ENCODE data around the gene ALG12. TPM values are rescaled to one million over a fixed set of nuclear protein-coding genes. Genes with fewer than 3 reads are reported as not detected.
"Not testable (repeated sequence)": the region's sequence is repeated elsewhere in the genome, so short reads cannot be mapped to it uniquely, and the experiment has no call there.

Gene ALG12
- total RNA-seq, 2 experiments from 2014 or later = 19.2 to 21.2 TPM

DNA sequence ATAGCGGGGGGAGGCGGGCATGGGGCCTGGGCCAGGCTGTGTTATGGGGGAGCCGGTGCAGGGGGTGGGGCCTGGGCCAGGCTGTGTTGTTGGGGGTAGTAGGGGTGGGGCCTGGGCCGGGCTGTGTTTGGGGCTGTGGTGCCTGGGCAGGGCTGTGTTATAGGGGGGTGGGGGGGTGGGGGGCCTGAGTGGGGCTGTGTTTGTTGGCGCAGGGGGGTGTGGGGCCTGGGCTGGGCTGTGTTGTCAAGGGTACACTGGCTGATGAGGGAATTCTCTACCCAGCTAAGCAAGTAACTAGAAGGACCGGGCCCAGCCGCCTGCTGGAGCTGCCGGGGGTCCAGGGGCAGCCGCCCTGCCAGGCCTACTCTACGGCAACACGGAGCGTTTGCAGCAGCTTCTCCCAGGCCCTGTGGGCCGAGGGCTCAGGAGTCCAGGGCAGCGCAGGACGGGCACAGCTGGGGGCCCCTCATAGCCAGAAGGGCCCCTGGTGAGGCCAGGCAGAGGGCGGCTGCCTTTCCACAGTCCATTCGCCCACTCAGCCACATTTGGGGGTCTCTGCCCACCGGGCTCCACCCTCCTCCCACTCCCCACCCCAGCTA lies 32.3 kb upstream of the ALG12 start:
- ChIA-PET CTCF (no interaction called here), POLR2A (interaction anchor here (0.6 kb wide), 1 partner anchor 9 kb away, joined by 4 read pairs; no protein-coding TSS in a partner anchor)

DNA sequence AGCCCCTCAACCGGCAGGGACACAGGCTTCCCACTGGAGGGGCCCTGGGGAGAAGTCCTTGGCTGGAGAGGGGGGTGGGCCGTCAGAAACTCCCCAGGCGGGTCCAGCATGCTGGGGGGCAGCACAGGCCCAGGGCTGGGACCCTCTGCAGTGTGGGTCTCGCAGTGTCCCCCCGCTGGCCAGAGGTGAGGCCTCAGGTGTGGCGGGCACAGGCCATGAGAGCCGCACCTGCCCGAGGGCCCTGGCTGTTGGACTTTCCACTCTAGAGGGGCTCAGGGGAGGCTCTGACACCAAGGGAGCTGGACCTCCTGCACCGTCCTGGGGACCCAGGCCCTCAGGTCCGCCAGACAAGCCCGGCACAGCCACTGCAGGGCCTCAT lies 31.7 kb upstream of the ALG12 start:
- ChIA-PET POLR2A (no interaction called here), CTCF (no interaction called here)

DNA sequence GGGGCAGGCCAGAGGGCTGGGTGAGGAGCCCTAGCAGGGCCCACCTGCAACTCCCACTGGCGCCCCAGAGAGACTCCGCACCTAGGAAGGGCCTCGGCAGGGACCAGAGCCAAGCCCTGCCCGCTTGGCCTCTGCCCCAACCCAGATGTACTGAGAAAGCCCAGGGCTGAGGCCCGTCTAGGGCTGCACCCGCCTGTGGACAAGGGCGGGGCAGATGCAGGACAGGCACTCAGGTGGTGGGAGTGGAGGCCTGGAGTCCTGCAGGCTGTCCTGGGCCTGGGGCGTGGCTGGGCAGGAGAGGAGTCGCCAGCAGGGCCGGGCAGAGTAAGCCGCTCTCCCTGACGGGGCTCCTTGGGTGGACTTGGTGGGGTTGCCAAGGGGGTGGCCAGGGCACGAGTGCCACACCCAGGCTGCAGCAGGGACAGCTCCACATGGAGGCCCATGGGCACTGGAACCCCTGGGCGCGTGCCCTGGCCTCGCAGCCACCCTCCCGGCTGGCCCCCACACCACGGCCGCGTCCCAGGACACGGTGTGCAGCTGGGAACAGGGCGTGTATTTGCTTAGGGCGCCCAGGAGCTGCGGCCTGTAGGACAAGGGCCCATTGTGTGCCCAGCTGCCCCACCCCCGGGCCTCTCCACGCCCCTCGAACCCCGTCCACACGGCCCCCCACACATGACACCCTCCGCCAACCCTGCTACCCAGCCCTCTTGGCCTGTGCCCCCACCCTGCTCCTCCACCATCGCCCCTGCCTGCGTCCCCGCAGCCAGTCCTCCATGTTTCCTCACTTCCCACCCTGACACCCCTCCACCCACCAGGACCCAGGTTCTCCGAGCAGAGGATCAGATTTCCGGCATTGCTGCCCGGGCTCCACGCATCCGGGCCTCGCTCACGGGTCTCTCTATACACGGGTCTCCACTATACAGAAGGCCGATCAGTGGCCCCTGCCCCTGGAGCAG lies 31.0 kb upstream of the ALG12 start:
- ChIA-PET CTCF (no interaction called here), POLR2A (no interaction called here)

DNA sequence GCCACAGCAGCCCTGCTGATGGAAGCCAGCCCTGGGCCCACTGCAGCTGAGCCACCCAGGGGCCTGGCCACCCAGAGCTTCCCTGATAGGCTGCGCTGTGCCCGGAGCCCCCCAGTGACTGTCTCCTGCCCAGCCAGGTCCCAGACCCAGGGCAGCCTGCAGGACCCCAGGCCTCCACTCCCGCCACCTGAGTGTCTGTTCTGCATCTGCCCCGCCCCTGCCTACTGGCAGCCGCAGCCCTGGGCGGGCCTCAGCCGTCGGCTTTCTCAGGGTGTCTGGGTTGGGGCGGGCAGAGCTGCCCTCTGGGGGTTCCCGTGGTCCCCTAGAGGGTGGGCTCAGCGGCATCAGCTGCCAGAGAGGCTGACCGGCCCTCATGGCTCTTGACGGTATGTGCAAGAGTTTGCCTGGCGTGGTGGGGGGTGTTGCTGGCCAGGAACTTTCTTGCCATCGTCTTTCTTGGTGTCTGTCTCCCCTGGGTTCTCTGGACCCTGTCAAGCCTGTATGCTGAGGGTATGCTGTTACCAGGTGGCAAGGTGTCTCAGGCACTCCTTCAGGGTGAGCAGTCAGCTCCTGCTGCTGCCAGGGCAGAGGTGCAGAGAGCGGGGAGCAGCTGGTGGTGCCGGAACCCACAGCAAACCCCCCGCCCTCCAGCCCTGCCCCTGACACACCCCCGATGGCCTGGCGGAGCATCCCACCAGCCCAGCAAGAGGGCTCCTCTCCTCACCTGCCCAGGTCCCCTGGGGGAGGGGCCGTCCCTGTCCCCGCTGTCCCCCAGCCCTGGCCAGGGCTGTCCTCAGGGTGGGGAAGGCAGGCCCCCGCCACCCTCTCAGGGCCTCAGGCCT lies 30.1 kb upstream of the ALG12 start:
- ChIA-PET CTCF (interaction anchor here (2.1 kb wide), 1 partner anchor 11 kb away, joined by 7 read pairs; no protein-coding TSS in a partner anchor), POLR2A (no interaction called here)

DNA sequence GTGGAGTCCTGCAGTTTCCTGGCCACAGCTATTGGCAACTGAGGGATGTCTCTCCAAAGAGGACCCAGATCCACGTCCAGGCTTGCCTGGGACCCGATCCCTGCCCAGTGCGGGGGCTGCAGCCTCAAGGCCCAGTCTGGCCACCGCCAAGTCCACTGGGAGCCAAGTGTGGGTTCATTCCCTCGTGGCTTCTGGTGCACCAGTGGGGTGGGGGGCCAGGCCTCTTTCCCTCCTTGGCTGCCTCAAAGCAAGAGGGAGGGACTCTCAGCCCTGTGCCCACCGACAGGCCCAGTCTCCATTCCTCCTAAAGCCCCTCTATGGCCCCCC lies 29.0 kb upstream of the ALG12 start:
- ChIA-PET CTCF (interaction anchor here (2.1 kb wide), 1 partner anchor 12 kb away, joined by 7 read pairs; no protein-coding TSS in a partner anchor), POLR2A (interaction anchor here (1.4 kb wide), 1 partner anchor 15 kb away, joined by 4 read pairs; no protein-coding TSS in a partner anchor)

DNA sequence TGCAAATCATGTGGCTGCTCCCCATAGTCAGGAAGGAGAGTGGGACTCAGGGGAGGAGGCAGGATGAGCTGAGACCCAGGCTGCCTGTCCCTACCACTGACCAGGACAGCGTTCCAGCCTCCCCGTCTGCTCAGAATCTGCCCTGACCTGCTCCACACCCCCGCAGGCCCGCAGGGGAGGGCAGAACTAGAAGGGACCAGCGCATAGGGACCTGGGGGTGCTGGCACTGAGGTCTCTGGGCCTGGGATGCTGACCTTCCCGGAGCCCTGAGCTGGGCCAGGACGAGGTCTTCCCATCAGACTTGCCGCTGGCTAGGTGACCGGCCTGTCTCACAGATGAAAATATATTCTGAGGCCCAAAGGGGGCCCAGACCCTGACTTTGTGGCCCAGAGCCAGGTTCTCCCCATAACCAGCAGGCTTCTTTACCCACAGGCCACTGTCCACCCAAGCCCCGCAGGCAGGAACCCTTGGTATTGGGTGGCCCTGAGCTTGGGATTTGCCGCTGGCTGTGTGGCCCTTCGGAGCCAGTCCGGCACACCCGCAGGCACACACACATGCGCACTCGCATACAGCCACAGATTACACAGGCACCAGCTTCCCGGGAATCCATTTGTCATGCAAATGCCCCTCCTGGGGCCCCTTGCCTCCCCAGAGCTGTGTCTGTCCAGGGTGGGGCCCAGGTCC lies 28.5 kb upstream of the ALG12 start:
- POLR2A ChIA-PET = interaction anchor here (1.4 kb wide), 1 partner anchor 15 kb away, joined by 4 read pairs; no protein-coding TSS in a partner anchor
- CTCF ChIA-PET = interaction anchor here (2.1 kb wide), 1 partner anchor 12 kb away, joined by 7 read pairs; no protein-coding TSS in a partner anchor

DNA sequence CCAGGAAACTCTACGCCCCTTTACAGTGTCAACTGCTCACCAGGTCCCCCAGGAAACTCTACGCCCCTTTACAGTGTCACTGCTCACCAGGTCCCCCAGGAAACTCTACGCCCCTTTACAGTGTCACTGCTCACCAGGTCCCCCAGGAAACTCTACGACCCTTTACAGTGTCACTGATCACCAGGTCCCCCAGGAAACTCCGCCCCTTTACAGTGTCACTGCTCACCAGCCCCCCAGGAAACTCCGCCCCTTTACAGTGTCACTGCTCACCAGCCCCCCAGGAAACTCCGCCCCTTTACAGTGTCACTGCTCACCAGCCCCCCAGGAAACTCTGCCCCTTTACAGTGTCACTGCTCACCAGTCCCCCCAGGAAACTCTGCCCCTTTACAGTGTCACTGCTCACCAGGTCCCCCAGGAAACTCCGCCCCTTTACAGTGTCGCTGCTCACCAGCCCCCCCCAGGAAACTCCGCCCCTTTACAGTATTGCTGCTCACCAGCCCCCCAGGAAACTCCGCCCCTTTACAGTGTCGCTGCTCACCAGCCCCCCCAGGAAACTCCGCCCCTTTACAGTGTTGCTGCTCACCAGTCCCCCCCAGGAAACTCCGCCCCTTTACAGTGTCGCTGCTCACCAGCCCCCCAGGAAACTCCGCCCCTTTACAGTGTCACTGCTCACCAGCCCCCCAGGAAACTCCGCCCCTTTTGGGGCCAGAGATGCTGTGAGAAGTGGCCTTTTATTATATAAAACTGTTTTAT lies 27.0 kb upstream of the ALG12 start:
- CTCF ChIA-PET = not testable (repeated sequence)
- POLR2A ChIA-PET = interaction anchor here (1.0 kb wide), 1 partner anchor 14 kb away, joined by 3 read pairs; no protein-coding TSS in a partner anchor

DNA sequence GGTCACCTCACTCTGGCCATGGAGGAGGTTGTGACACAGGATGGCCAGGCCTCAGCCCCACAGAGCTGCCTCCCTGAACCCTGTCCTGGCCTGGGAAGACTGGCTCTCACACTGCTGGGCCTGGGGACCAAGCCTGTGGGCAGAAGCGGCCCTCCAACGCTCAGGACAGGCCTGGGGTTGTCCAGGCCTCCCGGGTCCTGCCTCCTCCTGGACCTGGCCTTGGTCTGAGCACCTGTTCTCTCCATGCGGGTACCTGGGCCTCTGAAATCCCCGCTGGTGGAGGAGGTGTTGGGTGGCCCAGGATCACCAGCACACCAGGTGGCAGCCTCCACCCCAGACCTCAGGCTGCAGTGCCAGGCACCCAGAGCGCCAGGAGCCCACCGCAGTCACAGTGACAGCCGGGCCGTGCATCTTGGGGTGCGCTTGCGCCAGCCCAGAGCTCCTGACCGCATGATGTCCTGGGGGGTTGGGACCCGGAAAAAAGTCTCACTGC lies 26.2 kb upstream of the ALG12 start:
- CTCF ChIA-PET = no interaction called here
- POLR2A ChIA-PET = no interaction called here

DNA sequence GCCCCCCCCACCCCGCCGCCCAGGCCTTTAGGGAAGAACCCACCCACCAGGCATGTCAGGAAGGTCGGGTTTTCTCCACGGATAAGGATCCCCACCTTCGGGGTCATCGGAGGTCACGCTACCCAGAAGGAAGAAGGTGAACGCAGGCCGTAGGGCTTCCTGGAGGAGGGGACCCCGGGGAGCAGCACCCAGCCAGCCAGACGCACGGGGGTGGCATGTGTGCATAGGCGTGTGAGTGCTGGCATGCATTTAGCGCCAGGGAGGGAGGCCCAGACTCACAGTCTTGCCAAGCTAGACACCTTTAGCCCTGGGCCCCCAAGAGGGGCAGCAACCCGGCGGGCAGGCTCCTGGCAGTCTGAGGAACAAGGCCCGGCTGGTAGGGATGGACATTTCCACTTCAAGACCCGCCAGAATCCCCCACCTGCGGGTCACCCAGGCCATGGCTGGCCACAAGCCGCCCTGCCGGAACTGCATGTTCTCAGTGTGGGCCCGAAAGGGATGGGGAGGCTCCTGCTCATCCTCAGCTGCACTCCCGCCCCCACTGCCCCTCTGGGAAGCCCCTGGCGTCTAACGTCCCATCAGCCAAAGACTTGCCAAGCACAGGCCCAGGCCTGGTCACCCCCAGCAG lies 25.6 kb upstream of the ALG12 start:
- ChIA-PET POLR2A (no interaction called here), CTCF (no interaction called here)

DNA sequence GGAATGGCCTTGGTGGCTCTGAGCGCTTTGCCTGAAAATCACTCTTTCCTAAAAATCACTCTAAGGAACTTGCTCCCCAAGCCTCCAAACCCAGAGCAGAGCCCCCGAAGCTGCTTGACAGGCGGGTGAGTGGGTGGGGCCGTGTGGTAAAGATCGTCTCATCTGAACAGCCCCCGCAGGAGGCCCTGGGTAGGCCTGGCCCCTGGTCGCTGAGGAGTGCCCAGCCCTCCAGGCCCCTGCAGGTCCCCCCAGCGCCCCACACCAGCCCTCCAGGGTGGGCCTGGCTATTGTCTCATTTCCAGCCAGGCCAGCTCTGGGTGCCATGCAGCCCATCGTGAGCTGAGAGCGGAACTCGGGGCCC lies 25.1 kb upstream of the ALG12 start:
- POLR2A ChIA-PET = no interaction called here
- CTCF ChIA-PET = no interaction called here

DNA sequence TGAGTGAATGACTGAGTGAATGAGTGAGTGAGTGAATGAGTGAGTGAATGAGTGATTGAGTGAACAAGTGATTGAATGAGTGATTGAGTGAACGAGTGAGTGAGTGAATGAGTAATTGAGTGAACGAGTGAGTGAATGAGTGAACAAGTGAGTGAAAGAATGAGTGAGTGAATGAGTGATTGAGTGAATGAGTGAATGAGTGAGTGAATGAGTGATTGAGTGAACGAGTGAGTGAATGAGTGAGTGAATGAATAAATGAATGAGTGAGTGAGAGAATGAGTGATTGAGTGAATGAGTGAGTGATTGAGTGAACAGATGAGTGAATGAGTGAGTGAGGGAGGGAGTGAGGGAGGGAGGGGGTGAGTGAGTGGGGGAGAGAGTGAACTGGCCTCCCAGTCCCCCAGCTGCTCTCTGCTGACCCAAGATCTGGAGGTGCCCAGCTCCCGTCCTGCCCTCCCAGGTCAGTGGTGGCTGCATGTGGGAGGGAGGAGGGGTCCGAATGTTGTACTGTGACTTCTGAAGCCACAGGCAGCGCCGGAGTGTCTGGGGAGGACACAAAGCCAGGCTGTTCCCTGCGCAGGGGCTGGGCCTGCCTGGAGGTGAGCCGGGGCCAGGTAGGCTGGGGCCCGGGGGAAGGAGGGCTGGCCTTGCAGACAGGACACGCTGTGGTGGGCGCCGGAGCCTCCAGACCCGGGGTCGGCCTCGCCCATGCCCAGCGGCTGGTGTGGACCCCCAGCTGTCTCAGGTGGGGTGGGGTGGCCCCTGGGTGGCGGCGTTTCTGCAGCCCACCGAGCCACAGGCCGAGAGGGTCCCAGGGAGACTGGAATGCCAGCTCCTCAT lies 24.5 kb upstream of the ALG12 start:
- CTCF ChIA-PET = interaction anchor here (1.1 kb wide), 1 partner anchor 20 kb away, joined by 4 read pairs; no protein-coding TSS in a partner anchor
- POLR2A ChIA-PET = no interaction called here

DNA sequence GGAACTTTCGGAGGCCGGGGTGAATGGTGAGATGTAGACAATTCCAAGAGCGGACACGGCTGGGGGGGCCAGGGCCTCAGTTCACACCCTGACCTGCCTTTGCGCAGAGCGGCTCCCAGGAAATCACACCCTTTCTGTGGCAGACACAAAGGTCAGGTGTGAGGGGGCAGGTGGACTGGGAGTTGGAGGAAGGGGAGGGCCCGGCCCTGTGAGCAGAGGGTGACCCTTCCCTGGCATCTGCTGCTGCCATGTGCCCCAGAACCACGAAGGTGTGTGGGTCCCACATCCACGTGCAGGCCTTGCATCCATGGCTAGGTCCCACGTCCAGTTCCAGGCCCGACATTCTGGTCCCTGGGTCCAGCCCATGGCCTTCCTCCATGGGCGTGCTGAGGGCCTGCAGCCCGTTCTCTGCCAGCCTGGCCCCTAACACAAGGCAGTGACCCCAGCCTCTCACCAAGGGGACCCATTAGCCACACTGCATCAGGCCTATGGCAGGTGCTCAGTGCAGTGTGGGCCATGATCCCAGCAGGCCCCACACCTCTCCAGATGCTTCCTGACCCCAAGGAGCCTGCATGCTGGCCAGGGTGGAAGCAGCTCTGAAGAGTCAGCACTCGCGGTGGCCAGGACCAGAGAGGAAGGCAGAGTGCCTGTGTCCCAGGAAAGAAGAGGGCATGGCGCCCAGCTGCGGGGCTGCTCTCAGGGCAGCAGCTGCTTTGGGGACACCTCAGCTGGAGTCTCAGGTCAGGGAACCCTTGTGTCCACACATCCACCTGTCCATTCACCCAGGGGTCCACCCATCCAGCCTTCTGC lies 23.5 kb upstream of the ALG12 start:
- ChIA-PET CTCF (interaction anchor here (1.1 kb wide), 2 partner anchors 12 to 21 kb away, joined by 4 to 5 read pairs; no protein-coding TSS in a partner anchor), POLR2A (no interaction called here)

DNA sequence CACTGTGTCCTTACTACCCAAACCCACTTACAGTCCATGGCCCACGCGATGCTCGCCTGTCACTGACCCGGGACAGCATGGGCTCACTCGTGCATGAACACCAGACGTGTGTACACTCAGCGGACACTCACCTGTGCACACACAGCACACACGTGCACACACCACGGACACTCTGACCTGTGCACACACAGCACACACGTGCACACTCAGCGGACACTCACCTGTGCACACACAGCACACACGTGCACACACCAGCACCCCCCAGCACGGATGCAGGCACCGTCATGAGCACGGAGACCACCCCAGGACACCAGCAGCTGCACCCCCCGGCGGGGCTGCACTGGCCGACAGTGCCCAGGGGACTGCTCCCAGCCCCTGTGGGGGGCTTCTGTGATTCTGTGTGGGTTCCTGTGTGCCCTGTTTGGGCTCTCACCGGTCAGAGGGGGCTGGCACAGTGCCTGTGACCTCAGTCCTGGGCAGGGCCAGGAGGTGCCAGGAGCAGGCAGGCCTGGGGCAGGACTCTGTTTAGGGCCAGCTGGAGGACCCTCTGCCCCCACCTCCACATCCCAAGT lies 20.4 kb upstream of the ALG12 start:
- ChIA-PET POLR2A (no interaction called here), CTCF (interaction anchor here (1.0 kb wide), 1 partner anchor 41 kb away, joined by 3 read pairs; no protein-coding TSS in a partner anchor)

DNA sequence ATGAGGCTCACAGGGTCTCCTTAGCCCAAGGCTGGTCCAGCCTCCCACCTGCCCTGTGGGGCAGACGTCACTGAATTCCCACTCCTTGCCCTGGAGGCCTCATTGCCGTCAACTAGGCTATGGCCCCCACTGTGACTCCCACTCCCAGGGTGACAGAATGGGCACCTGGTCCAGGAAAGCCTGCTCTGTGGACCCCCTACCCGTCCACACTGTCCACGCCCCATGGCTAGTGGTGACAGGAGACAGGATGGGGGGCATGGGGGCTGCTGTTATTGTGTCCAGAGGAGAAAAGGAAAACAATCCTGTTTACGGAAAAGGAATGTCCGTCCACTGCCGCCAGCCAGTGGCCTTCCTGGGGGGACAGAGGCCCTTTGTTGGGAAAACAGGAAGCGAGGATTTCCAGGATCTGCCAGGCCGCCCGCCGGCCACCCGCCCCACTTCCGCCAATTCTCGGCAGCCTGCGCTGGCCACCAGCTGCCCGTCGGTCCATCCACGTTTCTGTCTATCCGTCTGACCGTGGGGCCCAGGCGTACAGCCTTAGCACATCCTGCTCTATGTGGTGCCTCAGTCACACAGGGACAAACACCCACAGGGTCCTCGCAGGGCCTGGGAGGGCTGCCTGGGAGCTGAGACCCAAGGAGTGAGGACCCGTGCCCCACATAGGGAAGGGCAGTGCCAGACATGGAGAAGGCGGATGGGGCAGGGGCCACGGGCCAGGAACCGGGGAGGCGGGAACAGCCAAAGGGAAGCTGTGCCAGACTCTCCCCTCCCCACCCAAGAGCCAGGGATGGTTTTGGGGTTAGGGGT lies 19.7 kb upstream of the ALG12 start:
- ChIA-PET CTCF (interaction anchor here (1.0 kb wide), 1 partner anchor 42 kb away, joined by 3 read pairs; no protein-coding TSS in a partner anchor), POLR2A (interaction anchor here (2.4 to 3.0 kb wide), 2 partner anchors 24 to 33 kb away, joined by 23 to 37 read pairs; partner anchors contain the start of gene PIM3)
